ENCODE results near the gene FAM43A.

The FAM43A gene

GRCh38 chr3:194736896-194737600, 51.4 kb downstream of the FAM43A start:
- DNase-seq (ENCODE audit: low read depth): no peak
- TF ChIP-seq CTCF (IDR thresholded peaks at IDR 0.05; ENCODE audit: low read length, missing control alignments): no peak
- no peak overlapping the region for H3K4me3 ChIP-seq (replicated peaks; ENCODE audit: low read depth, low read length)

Measured in fibroblast of pulmonary artery (primary cell).